K562 (cell line): Measurements from ENCODE around the gene AKAP14. TPM values are rescaled to one million over a fixed set of nuclear protein-coding genes. Genes with fewer than 3 reads are reported as not detected.
A peak's percentile ranks its signal among the peaks of the same experiment; 100 is the strongest.

Source experiments
- SRSF9 ChIP-seq: fragments of 200-400 bp; formaldehyde crosslinking; IDR thresholded peaks from 2 replicates; pipeline ENCODE4 v1.6.1; 2017; ENCODE audit warnings: low read depth, low read length, borderline replicate concordance
- ZNF143 ChIP-seq: sonication (generic); formaldehyde crosslinking; IDR thresholded peaks from 2 replicates; pipeline ENCODE4 v1.9.0; 2022; ENCODE audit warnings: mild to moderate bottlenecking, missing genetic modification reagents
- polyA plus RNA-seq, 8 experiments: library from polyadenylated mRNA; depleted of rRNA in 4 of 8; stranded (reverse) in 5 of 8; unstranded in 3 of 8; fragments of >200 nt; fragmentation: Nextera tagmentation in 2 of 8; fragmentation: Illumina TruSeq in 1 of 8; extraction: Ambion mirVana in 2 of 8; extraction: Trizol in 1 of 8; gene quantifications; 2 replicates each; pipeline versions ENCODE4 v1.2.1 to v1.2.3, GENCODE V29; 2011 to 2014; ENCODE audit warnings: inconsistent platforms in 1 of 8, missing spikeins in 1 of 8
- total RNA-seq, 7 experiments: library from RNA; depleted of rRNA in 6 of 7; stranded (reverse); fragments of >200 nt in 6 of 7; fragmentation: Illumina TruSeq in 2 of 7; extraction: Trizol in 2 of 7; gene quantifications; 2 replicates each; pipeline versions ENCODE4 v1.2.1 to v1.2.3, GENCODE V29; 2011 to 2021; ENCODE audit warnings: low replicate concordance in 1 of 7
- TF ChIP-seq, protein P1 (sequence below): sonication (generic); formaldehyde crosslinking; IDR thresholded peaks from 2 replicates; pipeline ENCODE4 v1.4.0; 2020; ENCODE audit warnings: mild to moderate bottlenecking, missing genetic modification reagents
- TF ChIP-seq, protein P2 (sequence below), 2 experiments: fragments of 450-650 bp in 1 of 2; sonication (generic) in 1 of 2; formaldehyde crosslinking in 1 of 2; IDR thresholded peaks; 2 replicates each; pipeline versions ENCODE4 v1.7.1 to v1.9.0; 2016 to 2022; ENCODE audit warnings: inconsistent platforms in 1 of 2, mild to moderate bottlenecking in 1 of 2, missing genetic modification reagents in 1 of 2
- TF ChIP-seq, protein P3 (sequence below): fragments of 450-650 bp; IDR thresholded peaks from 2 replicates; pipeline ENCODE4 v1.6.1; 2018; ENCODE audit warnings: mild to moderate bottlenecking, low read depth; ENCODE audit not compliant: partially characterized antibody
- TF ChIP-seq, protein P4 (sequence below): sonication (generic); formaldehyde crosslinking; IDR thresholded peaks from 2 replicates; pipeline ENCODE4 v1.8.1; 2022; ENCODE audit warnings: missing genetic modification reagents
- TF ChIP-seq, protein P5 (sequence below): fragments of 250-450 bp; sonication (Bioruptor Pico); IDR thresholded peaks from 2 replicates; pipeline ENCODE4 v1.8.0; 2021; ENCODE audit warnings: moderate library complexity, mild to moderate bottlenecking, inconsistent platforms

The AKAP14 gene
- total and polyA plus RNA-seq, 9 of the 15 experiments (the other 6 are each of a cell fraction or from before 2014, with no cell fraction given), result not detected

DNA sequence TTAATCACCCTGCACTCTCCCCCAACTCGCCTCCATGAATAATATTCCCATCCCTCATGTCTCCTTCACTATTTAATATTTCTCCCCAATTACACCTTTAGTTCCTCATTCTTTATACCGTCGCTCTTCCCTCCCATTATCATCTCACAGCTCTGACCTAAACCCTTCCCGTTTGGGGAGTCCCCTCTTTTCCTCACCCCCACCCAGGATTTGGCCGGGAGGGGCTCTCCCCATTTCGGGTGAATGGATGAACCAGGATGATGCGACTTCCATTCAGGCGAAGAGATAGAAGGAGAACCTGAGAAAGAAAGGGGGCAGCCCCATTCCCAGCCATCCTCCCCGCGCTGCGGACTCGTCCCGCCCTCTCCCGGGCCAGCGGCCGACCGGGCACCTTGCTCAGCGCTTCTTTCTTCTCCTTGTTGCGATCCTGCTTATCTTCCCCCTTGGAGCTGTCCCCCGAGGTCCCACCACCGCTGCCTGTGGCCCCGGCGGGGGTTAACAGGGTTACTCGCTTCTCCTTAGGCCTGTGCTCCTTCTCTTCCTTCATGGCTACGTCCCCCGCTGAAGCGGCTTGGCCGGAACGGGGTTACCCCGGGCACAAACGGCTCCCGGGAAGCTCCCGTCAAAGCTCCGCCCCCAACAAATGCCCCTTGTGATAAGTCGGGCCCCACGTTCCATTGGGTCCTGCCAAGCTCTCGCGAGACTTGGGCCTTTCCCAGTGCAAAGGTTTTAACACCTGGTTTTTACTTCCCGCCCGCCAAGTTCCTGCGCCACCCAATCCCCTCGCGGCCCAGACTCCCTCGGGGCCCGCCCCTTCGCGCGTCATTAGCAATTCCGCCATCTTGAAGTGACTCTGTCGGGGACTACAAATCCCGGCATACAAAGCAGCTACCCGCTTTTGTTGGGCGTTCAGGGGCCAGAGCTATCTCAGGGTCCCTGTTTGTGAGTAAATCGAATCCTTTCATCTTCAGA is 43.0 kb upstream of the AKAP14 start, which contains the start of gene UPF3B (continued):
- TF ChIP-seq, protein P1, sequence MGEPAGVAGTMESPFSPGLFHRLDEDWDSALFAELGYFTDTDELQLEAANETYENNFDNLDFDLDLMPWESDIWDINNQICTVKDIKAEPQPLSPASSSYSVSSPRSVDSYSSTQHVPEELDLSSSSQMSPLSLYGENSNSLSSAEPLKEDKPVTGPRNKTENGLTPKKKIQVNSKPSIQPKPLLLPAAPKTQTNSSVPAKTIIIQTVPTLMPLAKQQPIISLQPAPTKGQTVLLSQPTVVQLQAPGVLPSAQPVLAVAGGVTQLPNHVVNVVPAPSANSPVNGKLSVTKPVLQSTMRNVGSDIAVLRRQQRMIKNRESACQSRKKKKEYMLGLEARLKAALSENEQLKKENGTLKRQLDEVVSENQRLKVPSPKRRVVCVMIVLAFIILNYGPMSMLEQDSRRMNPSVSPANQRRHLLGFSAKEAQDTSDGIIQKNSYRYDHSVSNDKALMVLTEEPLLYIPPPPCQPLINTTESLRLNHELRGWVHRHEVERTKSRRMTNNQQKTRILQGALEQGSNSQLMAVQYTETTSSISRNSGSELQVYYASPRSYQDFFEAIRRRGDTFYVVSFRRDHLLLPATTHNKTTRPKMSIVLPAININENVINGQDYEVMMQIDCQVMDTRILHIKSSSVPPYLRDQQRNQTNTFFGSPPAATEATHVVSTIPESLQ, result no peak
- TF ChIP-seq ZNF143 (CRISPR knock-in tag), result peak; percentile 83
- TF ChIP-seq, protein P2, sequence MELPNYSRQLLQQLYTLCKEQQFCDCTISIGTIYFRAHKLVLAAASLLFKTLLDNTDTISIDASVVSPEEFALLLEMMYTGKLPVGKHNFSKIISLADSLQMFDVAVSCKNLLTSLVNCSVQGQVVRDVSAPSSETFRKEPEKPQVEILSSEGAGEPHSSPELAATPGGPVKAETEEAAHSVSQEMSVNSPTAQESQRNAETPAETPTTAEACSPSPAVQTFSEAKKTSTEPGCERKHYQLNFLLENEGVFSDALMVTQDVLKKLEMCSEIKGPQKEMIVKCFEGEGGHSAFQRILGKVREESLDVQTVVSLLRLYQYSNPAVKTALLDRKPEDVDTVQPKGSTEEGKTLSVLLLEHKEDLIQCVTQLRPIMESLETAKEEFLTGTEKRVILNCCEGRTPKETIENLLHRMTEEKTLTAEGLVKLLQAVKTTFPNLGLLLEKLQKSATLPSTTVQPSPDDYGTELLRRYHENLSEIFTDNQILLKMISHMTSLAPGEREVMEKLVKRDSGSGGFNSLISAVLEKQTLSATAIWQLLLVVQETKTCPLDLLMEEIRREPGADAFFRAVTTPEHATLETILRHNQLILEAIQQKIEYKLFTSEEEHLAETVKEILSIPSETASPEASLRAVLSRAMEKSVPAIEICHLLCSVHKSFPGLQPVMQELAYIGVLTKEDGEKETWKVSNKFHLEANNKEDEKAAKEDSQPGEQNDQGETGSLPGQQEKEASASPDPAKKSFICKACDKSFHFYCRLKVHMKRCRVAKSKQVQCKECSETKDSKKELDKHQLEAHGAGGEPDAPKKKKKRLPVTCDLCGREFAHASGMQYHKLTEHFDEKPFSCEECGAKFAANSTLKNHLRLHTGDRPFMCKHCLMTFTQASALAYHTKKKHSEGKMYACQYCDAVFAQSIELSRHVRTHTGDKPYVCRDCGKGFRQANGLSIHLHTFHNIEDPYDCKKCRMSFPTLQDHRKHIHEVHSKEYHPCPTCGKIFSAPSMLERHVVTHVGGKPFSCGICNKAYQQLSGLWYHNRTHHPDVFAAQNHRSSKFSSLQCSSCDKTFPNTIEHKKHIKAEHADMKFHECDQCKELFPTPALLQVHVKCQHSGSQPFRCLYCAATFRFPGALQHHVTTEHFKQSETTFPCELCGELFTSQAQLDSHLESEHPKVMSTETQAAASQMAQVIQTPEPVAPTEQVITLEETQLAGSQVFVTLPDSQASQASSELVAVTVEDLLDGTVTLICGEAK (IDR thresholded peaks at IDR 0.05), result no peak; the same call in 1 of the 2 replicates
- TF ChIP-seq, protein P2 (CRISPR knock-in tag; IDR thresholded peaks at IDR 0.05), result no peak
- TF ChIP-seq, protein P3, sequence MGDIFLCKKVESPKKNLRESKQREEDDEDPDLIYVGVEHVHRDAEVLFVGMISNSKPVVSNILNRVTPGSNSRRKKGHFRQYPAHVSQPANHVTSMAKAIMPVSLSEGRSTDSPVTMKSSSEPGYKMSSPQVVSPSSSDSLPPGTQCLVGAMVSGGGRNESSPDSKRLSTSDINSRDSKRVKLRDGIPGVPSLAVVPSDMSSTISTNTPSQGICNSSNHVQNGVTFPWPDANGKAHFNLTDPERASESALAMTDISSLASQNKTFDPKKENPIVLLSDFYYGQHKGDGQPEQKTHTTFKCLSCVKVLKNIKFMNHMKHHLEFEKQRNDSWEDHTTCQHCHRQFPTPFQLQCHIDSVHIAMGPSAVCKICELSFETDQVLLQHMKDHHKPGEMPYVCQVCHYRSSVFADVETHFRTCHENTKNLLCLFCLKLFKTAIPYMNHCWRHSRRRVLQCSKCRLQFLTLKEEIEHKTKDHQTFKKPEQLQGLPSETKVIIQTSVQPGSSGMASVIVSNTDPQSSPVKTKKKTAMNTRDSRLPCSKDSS, result no peak
- TF ChIP-seq, protein P4, sequence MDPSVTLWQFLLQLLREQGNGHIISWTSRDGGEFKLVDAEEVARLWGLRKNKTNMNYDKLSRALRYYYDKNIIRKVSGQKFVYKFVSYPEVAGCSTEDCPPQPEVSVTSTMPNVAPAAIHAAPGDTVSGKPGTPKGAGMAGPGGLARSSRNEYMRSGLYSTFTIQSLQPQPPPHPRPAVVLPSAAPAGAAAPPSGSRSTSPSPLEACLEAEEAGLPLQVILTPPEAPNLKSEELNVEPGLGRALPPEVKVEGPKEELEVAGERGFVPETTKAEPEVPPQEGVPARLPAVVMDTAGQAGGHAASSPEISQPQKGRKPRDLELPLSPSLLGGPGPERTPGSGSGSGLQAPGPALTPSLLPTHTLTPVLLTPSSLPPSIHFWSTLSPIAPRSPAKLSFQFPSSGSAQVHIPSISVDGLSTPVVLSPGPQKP (CRISPR knock-in tag), result no peak
- TF ChIP-seq SRSF9, result no peak
- TF ChIP-seq, protein P5, sequence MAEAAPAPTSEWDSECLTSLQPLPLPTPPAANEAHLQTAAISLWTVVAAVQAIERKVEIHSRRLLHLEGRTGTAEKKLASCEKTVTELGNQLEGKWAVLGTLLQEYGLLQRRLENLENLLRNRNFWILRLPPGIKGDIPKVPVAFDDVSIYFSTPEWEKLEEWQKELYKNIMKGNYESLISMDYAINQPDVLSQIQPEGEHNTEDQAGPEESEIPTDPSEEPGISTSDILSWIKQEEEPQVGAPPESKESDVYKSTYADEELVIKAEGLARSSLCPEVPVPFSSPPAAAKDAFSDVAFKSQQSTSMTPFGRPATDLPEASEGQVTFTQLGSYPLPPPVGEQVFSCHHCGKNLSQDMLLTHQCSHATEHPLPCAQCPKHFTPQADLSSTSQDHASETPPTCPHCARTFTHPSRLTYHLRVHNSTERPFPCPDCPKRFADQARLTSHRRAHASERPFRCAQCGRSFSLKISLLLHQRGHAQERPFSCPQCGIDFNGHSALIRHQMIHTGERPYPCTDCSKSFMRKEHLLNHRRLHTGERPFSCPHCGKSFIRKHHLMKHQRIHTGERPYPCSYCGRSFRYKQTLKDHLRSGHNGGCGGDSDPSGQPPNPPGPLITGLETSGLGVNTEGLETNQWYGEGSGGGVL (CRISPR knock-in tag), result no peak
